Sigmoid colon (tissue), 4 donors: Measurements from ENCODE around the gene TRUB2.

ENCODE experiments used
- CTCF ChIP-seq, 4 experiments: fragments of 450-650 bp in 3 of 4; fragments of 200-600 bp in 1 of 4; IDR thresholded peaks; one replicate each; pipeline ENCODE4 v1.5.1; 2016 to 2019; ENCODE audit warnings: antibody characterized with exemption in 4 of 4, mild to moderate bottlenecking in 3 of 4, moderate library complexity in 2 of 4
- EP300 ChIP-seq, 4 donors: sonication (generic); formaldehyde crosslinking; IDR thresholded peaks; one replicate each; pipeline ENCODE4 v1.6.1; 2017; ENCODE audit warnings: antibody characterized with exemption in 4 of 4
- POLR2A ChIP-seq, 2 donors: fragments of 450-650 bp; IDR thresholded peaks; one replicate each; pipeline ENCODE4 v1.6.1; 2016; ENCODE audit warnings: antibody characterized with exemption in 2 of 2, mild to moderate bottlenecking in 2 of 2, moderate library complexity in 2 of 2

GRCh38 chr9:128275198-128276007 is 46.8 kb downstream of the TRUB2 start, which contains the start of gene GOLGA2:
- no peak for TF ChIP-seq CTCF (IDR thresholded peaks at IDR 0.05)
- no peak for TF ChIP-seq POLR2A (IDR thresholded peaks at IDR 0.05)
- TF ChIP-seq EP300 (IDR thresholded peaks at IDR 0.05) = no peak
